ENCODE results near the gene RDH16.

GRCh38 chr12:57006809-57007475 is 49.5 kb upstream of the RDH16 start:
- TF ChIP-seq CTCF (IDR thresholded peaks at IDR 0.05) (no peak), POLR2A (IDR thresholded peaks at IDR 0.05) (no peak)

Measured in tibial nerve (tissue), 3 donors.